Measurements from ENCODE around the gene TPRX2.
A peak's percentile ranks its signal among the peaks of the same experiment; 100 is the strongest.
"Not testable (repeated sequence)": the region's sequence is repeated elsewhere in the genome, so short reads cannot be mapped to it uniquely, and the experiment has no call there.

TPRX2 gene

DNA sequence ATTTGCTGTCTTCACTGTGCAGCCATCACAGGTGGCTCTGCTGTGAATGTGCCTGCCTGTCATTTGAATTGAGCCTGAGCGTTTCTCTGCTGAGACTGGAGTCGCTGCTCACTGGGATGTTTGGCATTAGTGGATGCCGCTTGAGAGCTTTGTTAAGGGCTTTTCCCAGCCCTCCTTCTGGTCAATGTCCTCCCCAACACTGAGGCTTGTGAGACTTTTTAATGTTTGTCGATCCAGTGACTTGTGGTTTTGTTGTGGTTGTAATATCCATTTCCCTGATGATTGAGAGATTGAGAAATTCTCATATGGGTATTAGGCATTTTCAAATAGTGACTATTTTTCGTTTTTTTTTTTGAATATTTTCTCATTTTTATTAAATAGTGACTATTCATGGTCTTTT is 2.6 kb downstream of the TPRX2 start:
- no peak for DNase-seq

DNA sequence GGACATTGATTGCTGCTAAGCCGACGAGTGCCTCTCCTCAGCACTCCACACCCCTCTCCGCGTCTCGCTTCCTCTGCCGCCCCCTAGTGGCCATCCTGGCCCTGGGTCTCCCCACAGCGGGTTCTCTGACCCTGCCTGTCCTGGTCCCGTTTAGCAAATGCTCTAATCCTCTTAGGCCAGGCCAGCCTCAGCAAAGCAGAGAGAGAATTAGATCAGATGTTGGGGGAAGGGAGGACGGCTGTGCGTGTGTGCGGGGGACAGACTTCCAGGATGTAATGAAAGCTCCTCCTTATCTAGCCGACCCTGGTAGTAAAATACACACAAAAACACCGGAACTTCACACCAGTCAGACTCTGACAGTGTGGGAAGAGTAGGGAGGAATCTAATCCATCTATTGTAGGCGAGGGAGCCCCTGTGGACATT is 4.5 kb downstream of the TPRX2 start:
- peak; percentile 60 for DNase-seq

DNA sequence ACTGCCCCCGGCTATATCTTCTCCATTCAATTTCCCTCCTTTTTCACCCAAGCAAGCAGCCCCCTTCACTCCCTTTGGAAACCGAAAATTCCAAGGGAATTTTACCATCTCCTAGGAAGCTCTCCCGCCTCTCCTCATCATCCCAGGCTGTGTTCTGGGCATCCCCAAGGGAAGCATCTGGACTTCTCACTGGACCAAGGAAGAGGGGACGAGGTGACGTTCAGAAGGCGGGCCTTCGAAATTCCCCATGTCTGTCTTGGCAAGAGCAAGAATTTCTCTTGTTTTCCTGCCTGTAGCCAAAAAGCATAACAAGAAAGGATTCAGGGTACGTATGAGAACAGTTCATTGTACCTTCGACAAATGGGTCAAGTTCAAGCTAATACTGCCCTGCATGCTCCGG is 6.1 kb downstream of the TPRX2 start:
- DNase-seq: no peak

DNA sequence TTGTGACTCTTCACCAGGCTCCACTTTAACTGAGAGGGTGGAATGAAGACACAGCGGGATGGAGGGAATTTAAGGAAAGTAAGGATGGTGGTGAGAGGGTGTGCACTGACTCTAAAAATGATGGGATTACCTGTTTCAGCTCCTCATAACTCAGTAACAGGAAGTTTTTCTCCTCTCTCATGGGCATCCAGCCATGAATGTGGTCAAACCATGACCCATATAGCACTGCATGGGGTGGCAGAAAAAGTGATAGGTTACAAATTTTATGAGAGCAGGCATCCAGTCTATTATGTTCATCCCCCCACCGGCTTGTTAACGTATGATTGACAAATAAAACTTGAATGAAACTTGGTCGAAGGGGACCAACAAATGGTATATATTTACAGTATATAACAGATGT is 19.9 kb downstream of the TPRX2 start:
- no peak for DNase-seq

- not testable (repeated sequence) for DNase-seq
Observed at GRCh38 chr19:47879385-47879784, 20.4 kb downstream of the TPRX2 start.

DNA sequence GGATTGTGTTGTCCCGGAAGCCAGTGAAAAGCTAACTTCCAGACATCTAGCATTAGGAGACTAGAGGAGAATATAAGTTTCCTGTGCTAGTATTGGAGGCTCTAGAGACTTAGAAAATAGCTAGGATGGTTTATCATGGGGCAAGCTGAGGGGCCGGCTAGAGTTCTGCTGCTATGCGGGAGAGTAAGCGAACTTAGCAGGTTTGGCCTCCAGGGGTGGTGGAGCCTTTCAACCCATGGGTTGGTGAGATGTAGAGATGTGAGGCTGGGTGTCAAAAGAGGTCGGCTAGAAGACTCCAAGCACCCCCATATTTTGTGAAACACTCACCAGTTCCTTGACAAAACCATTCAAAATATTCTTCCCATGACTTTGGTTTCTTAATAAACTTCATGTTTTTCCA is 22.7 kb downstream of the TPRX2 start:
- DNase-seq: no peak

GRCh38 chr19:47882890-47883289 is 23.9 kb downstream of the TPRX2 start:
- no peak for DNase-seq

DNA sequence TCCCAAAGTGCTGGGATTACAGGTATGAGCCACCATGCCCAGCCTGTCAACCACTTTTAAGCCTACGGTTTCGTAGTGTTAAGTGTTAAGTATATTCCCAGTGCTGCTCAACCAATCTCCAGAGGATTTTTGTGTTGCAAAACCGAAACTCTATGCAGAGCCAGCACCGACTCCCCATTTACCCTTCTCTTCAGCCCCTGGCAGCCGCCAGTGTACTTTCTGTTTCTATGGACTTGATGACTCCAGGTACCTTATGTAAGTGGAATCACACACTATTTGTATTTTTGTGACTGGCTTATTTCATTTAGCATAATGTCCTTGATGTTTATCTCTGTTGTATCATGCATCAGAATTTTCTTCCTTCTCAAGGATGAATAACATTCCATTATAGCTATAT is 26.0 kb downstream of the TPRX2 start:
- DNase-seq: no peak

DNA sequence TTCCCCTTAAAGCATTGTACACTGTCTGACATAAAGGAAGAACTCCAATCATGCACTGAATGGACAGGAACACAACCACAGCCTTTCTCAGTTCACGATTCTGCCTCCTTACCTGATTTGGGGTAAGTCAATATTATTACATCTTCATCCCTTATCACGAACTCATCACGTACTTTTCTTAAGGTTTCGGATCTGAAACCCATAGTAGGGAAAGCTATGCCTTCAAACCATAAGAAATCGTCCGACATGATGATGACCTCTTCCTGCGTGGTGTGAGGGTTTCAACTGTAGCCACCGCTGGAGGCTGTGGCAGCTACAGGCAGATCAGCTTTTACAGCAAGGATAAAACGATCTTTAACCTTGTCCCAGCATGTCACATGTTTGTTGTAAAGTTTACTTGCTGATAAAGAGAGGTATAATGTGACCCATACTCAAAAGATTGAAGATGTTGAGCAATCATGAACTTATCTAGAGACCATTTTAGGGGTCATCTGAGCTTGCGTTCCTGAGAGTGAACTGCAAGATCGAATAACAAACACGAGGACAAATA is 27.1 kb downstream of the TPRX2 start, which contains the start of gene SULT2A1:
Gene SULT2A1, minus strand, starts transcription at position 306 of the 550 bp plus-strand sequence. Its CDS starts 58 bp downstream, at position 248.
- DNase-seq: no peak

- no peak for DNase-seq
Observed at GRCh38 chr19:47890865-47891621, 32.0 kb downstream of the TPRX2 start.

GRCh38 chr19:47891622-47891922 is 32.5 kb downstream of the TPRX2 start:
- DNase-seq: no peak

GRCh38 chr19:47891923-47892666 is 33.1 kb downstream of the TPRX2 start:
- no peak for DNase-seq

DNA sequence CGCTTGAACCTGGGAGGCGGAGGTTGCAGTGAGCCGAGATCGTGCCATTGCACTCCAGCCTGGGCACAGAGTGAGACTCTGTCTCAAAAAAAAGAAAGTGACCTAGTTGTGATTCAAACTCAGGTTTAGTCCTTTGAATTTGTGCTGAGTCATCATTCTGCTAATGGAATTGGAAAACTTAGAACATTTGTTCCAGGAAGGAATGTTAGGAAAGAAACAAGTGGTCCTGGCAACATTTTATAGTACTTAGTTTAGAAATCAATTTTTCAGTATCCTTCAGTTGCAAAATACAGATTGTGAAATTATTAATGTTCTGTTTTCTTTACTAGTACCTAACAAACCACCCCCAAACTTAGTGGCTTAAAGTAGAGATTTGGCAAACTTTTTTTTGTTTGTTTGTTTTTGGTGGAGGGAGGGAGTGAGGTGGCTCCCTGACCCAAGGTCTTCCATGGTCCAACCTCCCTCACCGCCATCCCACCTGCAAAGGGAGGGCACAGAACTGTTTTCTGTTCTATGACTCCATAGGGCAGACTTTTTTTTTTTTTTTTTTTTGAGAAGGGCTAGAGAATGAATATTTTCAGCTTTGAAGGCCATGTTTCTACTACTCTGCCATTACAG is 36.2 kb downstream of the TPRX2 start:
- no peak for DNase-seq

DNA sequence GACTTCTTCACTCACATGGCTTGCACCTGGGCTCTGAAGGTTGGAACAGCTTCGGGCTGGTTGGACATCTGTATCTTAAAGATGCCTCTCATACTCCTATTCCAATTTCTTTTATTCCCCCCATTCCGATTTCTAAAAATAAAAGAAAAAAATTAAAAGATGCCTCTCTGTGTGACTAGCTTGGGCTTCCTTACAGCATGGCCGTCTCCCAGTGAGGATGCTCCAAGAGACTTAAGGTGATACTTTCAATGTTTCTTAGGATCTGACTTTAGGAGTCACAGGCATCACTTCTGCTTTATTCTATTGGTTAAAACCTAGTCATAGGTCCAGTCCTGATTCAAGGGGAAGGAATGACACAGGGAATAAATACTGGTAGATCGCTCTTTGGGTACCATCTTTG is 37.0 kb downstream of the TPRX2 start:
- DNase-seq: no peak

DNA sequence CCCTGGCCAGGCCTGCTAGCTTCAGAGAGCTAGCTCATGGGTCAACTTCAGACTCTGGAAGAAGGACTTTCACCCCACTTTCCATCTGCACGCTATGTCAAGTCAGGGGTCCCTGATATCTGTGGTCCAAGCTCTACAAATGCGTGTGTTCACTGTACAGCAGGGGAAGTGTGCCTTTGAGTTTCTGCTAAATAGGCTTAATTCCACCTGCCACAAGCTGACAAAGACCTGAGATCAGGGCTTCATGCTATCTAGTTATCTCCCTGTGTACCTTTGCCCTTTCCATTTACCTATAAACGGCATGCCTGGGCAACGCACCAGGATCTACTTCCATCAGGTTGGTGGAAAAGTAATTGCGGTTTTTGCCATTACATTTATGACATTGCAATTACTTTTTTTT is 37.7 kb downstream of the TPRX2 start:
- DNase-seq: no peak

DNA sequence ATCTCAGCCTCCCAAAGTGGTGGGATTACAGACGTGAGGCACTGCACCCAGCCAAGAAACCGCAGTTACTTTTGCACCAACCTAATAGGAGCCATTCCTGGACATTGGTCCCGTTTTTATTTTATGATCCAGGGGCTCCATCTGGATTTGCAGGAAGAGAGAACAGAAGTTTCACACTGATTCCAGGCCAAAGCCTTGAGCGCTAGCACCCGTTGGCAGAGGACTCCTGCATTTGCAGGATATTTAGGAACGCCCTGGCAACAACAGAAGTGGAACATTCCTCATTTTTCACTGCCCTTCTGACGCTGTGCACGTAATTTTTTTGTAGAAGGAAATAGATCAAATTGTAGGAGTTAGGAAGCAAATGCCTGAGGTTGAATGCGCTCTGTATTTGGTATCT is 38.8 kb downstream of the TPRX2 start:
- DNase-seq: no peak

DNA sequence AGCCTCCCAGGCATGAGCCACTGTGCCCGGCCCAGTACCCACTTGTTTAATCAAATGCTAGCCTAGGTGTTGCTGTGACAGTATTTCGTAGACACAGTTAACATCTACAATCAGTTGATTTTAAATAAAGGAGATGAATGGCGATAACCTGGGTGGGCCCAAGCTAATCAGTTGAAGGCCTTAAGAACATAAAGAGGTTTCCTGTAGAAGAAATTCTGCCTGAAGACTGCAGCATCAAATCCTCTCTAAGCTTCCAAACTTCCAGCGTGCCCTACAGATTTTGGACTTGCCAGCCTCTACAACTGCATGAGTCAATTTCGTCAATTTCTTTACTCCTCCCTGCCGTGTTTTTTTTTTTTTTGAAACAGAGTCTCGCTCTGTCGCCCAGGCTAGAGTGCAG is 40.3 kb downstream of the TPRX2 start:
- no peak for DNase-seq

DNA sequence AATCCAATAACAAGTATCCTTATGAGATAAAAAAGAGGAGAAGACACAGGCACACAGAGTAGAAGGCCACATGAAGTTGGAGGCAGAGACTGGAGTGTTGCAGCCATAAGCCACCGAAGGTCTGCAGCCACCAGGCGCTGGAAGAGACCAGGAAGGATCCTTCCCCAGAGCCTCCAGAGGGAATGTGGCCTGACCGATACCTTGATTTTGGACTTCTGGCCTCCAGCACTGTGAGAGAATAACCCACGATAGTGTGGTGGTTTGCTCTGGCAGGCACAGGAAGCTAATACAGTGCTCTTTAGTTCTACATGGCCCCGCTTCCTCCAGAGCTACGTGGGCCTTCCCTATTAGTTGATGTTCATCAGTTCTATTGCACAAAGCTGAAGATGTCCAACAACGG is 42.3 kb downstream of the TPRX2 start:
- DNase-seq: no peak

DNA sequence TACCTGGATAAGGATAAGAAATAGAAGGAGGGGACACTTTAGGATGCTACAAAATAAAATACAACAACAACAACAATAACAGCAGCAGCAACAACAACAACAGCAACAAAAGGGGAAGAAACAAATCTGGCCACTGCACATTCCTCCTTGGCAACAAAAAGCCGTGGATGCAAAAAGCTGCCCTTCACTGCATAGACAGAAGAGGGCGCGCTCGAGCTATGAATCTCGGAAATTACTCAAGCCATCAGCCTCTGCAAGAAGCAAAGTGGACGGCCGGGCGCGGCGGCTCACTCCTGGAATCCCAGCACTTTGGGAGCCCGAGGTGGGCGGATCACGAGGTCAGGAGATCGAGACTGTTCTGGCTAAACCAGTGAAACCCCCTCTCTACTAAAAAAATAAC is 50.3 kb downstream of the TPRX2 start:
- not testable (repeated sequence) for DNase-seq

GRCh38 chr19:47910191-47910590 is 51.2 kb downstream of the TPRX2 start:
- DNase-seq: not testable (repeated sequence)
